ENCODE measurements around the gene C20orf141. TPM values are rescaled to one million over a fixed set of nuclear protein-coding genes. Genes with fewer than 3 reads are reported as not detected.

Gene C20orf141
- total and polyA plus RNA-seq, 10 of the 15 experiments (the other 5 are each of a cell fraction or from before 2014, with no cell fraction given): not detected

DNA sequence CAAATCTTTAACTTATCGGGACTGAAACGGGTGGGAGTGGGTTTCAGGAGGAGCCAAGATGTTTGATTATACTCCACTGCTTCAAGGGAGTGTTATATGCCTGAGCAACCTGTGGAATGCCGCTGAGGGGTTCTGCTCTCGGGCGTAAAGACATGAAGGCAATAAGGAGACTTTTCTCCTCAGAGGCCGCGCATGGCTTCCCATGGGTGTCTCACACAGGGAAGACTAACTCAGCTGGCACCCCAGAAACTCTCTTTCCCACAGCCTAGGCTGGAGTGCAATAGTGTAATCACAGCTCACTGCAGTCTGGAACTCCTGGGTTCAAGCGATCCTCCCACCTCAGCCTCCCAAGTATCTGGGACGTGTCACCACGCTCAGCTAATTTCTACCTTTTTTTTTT is 5.1 kb upstream of the C20orf141 start:
- ChIA-PET CTCF (no interaction called here), RAD21 (ENCODE audit: unreplicated experiment) (no interaction called here), POLR2A (no interaction called here), SMC1A (ENCODE audit: uncharacterized antibody, unreplicated experiment) (no interaction called here)
- Histone ChIP-seq H3K4me1 (ENCODE audit: control insufficient read depth, insufficient read depth, low read length) (no peaks in the 10 kb centered on the region), H3K4me3 (no peak overlapping the region), H3K9me3 (replicated peaks; ENCODE audit: control insufficient read depth, insufficient read depth, low read length) (no peaks in the 10 kb centered on the region; the same call in 2 of the 3 replicates), H3K4me2 (ENCODE audit: control insufficient read depth, insufficient read depth) (no peak overlapping the region), H3K27ac (ENCODE audit: control insufficient read depth, insufficient read depth) (no peak overlapping the region), H3K27me3 (replicated peaks in 1 of 2; ENCODE audit: control insufficient read depth in 2 of 2, insufficient read depth in 2 of 2, low read length in 1 of 2) (peaks cover 3 to 5% of the 10 kb centered on the region in 2 experiments; a peak in 3 of 4 replicates), H3K79me2 (ENCODE audit: control insufficient read depth, insufficient read depth, low read length) (no peaks in the 10 kb centered on the region), H2AFZ (ENCODE audit: control insufficient read depth, low read depth, low read length) (no peak overlapping the region), H3K9ac (ENCODE audit: control insufficient read depth, insufficient read depth, low read length) (no peak overlapping the region), H3K36me3 (ENCODE audit: control insufficient read depth in 2 of 2, insufficient read depth in 2 of 2, low read length in 1 of 2) (no peaks in the 10 kb centered on the region), H4K20me1 (ENCODE audit: control insufficient read depth, insufficient read depth) (no peaks in the 10 kb centered on the region)
- TF ChIP-seq MTA3 (IDR thresholded peaks at IDR 0.05; ENCODE audit: borderline replicate concordance, low read length): no peak
- TF ChIP-seq ZNF217 (IDR thresholded peaks at IDR 0.05): no peak
- no peak for TF ChIP-seq NFYA (IDR thresholded peaks at IDR 0.05; ENCODE audit: borderline replicate concordance, low read depth, low read length)
- TF ChIP-seq LARP7 (IDR thresholded peaks at IDR 0.05): no peak
- no peak for TF ChIP-seq HDAC2 (IDR thresholded peaks at IDR 0.05)
- TF ChIP-seq TCF7 (IDR thresholded peaks at IDR 0.05; ENCODE audit: borderline replicate concordance): no peak
- TF ChIP-seq, protein P1, sequence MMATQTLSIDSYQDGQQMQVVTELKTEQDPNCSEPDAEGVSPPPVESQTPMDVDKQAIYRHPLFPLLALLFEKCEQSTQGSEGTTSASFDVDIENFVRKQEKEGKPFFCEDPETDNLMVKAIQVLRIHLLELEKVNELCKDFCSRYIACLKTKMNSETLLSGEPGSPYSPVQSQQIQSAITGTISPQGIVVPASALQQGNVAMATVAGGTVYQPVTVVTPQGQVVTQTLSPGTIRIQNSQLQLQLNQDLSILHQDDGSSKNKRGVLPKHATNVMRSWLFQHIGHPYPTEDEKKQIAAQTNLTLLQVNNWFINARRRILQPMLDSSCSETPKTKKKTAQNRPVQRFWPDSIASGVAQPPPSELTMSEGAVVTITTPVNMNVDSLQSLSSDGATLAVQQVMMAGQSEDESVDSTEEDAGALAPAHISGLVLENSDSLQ (IDR thresholded peaks at IDR 0.05): no peak
- TF ChIP-seq JUNB (IDR thresholded peaks at IDR 0.05): no peak
- TF ChIP-seq, protein P2, sequence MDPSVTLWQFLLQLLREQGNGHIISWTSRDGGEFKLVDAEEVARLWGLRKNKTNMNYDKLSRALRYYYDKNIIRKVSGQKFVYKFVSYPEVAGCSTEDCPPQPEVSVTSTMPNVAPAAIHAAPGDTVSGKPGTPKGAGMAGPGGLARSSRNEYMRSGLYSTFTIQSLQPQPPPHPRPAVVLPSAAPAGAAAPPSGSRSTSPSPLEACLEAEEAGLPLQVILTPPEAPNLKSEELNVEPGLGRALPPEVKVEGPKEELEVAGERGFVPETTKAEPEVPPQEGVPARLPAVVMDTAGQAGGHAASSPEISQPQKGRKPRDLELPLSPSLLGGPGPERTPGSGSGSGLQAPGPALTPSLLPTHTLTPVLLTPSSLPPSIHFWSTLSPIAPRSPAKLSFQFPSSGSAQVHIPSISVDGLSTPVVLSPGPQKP (IDR thresholded peaks at IDR 0.05; ENCODE audit: low read depth, low read length): no peak
- no peak for TF ChIP-seq JUND (IDR thresholded peaks at IDR 0.05; ENCODE audit: low read depth, low read length)
- TF ChIP-seq HDAC6 (IDR thresholded peaks at IDR 0.05; ENCODE audit: unreplicated experiment): no peak
- TF ChIP-seq, protein P3, sequence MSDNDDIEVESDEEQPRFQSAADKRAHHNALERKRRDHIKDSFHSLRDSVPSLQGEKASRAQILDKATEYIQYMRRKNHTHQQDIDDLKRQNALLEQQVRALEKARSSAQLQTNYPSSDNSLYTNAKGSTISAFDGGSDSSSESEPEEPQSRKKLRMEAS (IDR thresholded peaks at IDR 0.05; ENCODE audit: low read depth, low read length): no peak
- no peak for TF ChIP-seq BMI1 (IDR thresholded peaks at IDR 0.05; ENCODE audit: borderline replicate concordance)
- TF ChIP-seq EZH2 (IDR thresholded peaks at IDR 0.05; ENCODE audit: borderline replicate concordance, control insufficient read depth, low read depth, low read length): no peak
- TF ChIP-seq, protein P4, sequence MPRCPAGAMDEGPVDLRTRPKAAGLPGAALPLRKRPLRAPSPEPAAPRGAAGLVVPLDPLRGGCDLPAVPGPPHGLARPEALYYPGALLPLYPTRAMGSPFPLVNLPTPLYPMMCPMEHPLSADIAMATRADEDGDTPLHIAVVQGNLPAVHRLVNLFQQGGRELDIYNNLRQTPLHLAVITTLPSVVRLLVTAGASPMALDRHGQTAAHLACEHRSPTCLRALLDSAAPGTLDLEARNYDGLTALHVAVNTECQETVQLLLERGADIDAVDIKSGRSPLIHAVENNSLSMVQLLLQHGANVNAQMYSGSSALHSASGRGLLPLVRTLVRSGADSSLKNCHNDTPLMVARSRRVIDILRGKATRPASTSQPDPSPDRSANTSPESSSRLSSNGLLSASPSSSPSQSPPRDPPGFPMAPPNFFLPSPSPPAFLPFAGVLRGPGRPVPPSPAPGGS (IDR thresholded peaks at IDR 0.05; ENCODE audit: borderline replicate concordance, insufficient read depth, low read depth, low read length, poor library complexity, severe bottlenecking): no peak
- intact Hi-C loops (cut with micrococcal nuclease; ENCODE audit: unreplicated experiment) (no loop called here), in situ Hi-C loops (cut with MboI) (no loop called here)
- no TSS peak for BruUV-seq (replicated peaks)
- ATAC-seq (no peak), DNase-seq (ENCODE audit: low read depth, low spot score) (no peak), FAIRE-seq (no peak)
- 81% methylated on average over 10 of the region's 10 CpGs for WGBS (ENCODE audit: insufficient coverage, insufficient replicate concordance, low lambda C conversion rate, missing lambda C conversion rate)
